ENCODE measurements around the gene WWTR1.

WWTR1 gene

GRCh38 chr3:149647285-149647684, 10.5 kb downstream of the WWTR1 start:
- no peak for TF ChIP-seq CTCF (IDR thresholded peaks at IDR 0.05; ENCODE audit: low read depth, low read length, missing control alignments)
- H3K4me3 ChIP-seq (ENCODE audit: low read depth, low read length) = no peak overlapping the region
- DNase-seq (ENCODE audit: low read depth) = peak; percentile 47

DNA sequence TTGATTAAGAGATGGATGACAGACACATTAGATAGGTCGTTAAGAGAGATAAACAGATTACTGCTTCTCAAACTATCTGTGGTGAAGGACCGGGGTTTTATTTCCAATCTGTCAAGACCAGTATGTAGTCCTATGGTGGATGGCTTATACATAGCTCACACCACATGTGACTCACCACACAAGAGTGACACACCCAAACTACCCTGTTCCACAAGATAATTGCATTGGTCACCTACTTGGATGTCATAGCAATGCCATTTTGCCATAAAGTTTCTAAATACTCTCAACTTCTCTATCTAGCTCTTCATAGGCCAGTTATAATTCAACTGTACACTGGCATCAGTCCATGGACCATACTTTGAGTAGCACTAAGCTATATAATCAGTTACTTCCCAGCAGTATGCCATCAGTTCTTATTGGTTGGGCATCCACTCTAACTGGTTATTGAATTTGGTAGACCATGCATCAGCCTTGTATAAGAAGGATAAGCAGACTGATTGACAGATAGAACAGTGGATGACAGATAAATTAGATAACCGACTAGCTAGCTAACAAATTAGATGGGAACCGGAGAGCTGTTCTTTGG, 11.6 kb downstream of the WWTR1 start:
- DNase-seq (ENCODE audit: low read depth) = no peak
- H3K4me3 ChIP-seq (ENCODE audit: low read depth, low read length) = no peak overlapping the region
- no peak for TF ChIP-seq CTCF (IDR thresholded peaks at IDR 0.05; ENCODE audit: low read depth, low read length, missing control alignments)

DNA sequence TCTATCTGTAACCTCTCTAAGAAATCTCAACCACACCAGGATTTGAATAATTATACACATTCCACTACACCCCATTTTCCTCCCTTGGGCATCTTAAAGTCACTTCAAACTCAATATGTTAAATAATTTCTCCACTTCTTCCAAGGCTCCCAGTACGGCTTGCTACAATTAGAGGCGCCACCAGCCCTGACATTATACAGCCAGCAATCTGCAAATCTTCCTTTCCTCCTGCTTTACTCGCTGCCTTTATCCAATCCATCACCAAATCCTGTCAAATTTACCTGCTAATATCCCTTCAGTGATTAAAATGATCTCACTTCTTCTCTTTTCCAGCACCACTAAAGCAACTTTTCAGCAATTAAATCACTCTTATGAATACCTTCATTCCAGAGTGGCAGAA, 13.9 kb downstream of the WWTR1 start:
- DNase-seq (ENCODE audit: low read depth) = no peak
- TF ChIP-seq CTCF (IDR thresholded peaks at IDR 0.05; ENCODE audit: low read depth, low read length, missing control alignments) = no peak
- no peak overlapping the region for H3K4me3 ChIP-seq (ENCODE audit: low read depth, low read length)

GRCh38 chr3:149643482-149643798, 14.4 kb downstream of the WWTR1 start:
- no peak overlapping the region for H3K4me3 ChIP-seq (ENCODE audit: low read depth, low read length)
- DNase-seq (ENCODE audit: low read depth) = no peak
- TF ChIP-seq CTCF (IDR thresholded peaks at IDR 0.05; ENCODE audit: low read depth, low read length, missing control alignments) = no peak

- TF ChIP-seq CTCF (IDR thresholded peaks at IDR 0.05; ENCODE audit: low read depth, low read length, missing control alignments) = no peak
- DNase-seq (ENCODE audit: low read depth) = no peak
- H3K4me3 ChIP-seq (ENCODE audit: low read depth, low read length) = no peak overlapping the region
These were observed 16.7 kb downstream of the WWTR1 start for GRCh38 chr3:149640976-149641728.

DNA sequence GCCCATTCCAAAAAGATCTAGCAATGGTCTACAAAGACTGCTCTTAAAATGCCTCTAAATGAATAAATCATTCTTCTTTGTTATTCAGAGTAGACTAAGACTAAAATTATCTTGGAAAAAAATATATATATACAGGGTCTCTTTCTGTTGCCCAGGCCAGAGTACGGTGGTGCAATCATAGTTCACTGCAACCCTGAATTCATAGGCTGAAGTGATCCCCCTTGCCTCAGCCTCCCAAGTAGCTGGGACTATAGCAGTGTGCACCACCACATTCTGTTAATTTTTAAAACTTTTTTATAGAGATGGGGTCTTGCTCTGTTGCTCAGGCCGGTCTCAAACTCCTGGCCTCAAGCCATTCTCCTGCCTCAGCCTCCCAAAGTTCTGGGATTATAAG, 18.7 kb downstream of the WWTR1 start:
- TF ChIP-seq CTCF (IDR thresholded peaks at IDR 0.05; ENCODE audit: low read depth, low read length, missing control alignments) = no peak
- no peak overlapping the region for H3K4me3 ChIP-seq (ENCODE audit: low read depth, low read length)
- DNase-seq (ENCODE audit: low read depth) = no peak
